Vein endothelial cell (primary cell): ENCODE results near the gene RICTOR. TPM values are rescaled to one million over a fixed set of nuclear protein-coding genes. Genes with fewer than 3 reads are reported as not detected.

Experiments used
- small RNA-seq: library from RNA; depleted of rRNA; stranded (forward); fragments of <200 nt; gene quantifications from one replicate; pipeline ENCODE3, GENCODE V24; 2012
- total RNA-seq: library from RNA; depleted of rRNA; stranded (reverse); fragments of >200 nt; gene quantifications from 2 replicates; pipeline ENCODE4 v1.2.3, GENCODE V29; 2012

Gene RICTOR
- total RNA-seq = 46.7 and 68.1 TPM in 2 replicates

GRCh38 chr5:39074017-39074814 lies at the start of gene RICTOR:
TSS of gene RICTOR (minus strand) at chr5:39074399. CDS start at chr5:39074377, 22 bp downstream.

Small RNA genes within 50 kb of the gene (small RNA-seq; reads per million reads assigned to genes)
- gene AIG1P1 = not detected

Other genes with a start within 250 kb of the RICTOR start
- 10.7 and 14.7 TPM in 2 replicates for gene OSMR, start 228.4 kb downstream of the RICTOR start, total RNA-seq
- not detected in 2 replicates for gene FYB1, start 145.2 kb upstream of the RICTOR start, total RNA-seq